Stimulated activated naive B cell treated with anti-CD40 and anti-IgM and Interleukin-4, amounts not matched to agents 10 μg/mL and 1 μg/mL and 100 μg/mL, for 72 hours (primary cell): Measurements from ENCODE around the gene FHIT.
"Not testable (repeated sequence)": the region's sequence is repeated elsewhere in the genome, so short reads cannot be mapped to it uniquely, and the experiment has no call there.

ENCODE experiments used
- ATAC-seq, 2 donors: fragments of 150-1000 bp; cut with Tn5 transposase; replicated peaks; 2 replicates each; pipeline ENCODE4 v1.10.0; 2021; ENCODE audit warnings: moderate library complexity in 1 of 2
- DNase-seq: peaks from one replicate; pipeline ENCODE4 v3.0.0; 2021
- H3K27ac Mint-ChIP-seq: one replicate; pipeline ENCODE4 v1.8.0; 2022; ENCODE audit warnings: mild to moderate bottlenecking, mixed read lengths
- H3K27me3 Mint-ChIP-seq, 2 donors: one replicate each; pipeline ENCODE4 v1.8.0; 2022; ENCODE audit warnings: mixed read lengths in 2 of 2
- H3K36me3 Mint-ChIP-seq, 2 donors: one replicate each; pipeline ENCODE4 v1.8.0; 2022; ENCODE audit warnings: mixed read lengths in 2 of 2, mild to moderate bottlenecking in 1 of 2
- H3K4me1 Mint-ChIP-seq, 2 donors: one replicate each; pipeline ENCODE4 v1.8.0; 2022; ENCODE audit warnings: mixed read lengths in 2 of 2, mild to moderate bottlenecking in 1 of 2
- H3K4me3 Mint-ChIP-seq, 2 donors: one replicate each; pipeline ENCODE4 v1.8.0; 2022; ENCODE audit warnings: mild to moderate bottlenecking in 2 of 2, mixed read lengths in 2 of 2, moderate library complexity in 1 of 2
- H3K9me3 Mint-ChIP-seq, 2 donors: one replicate each; pipeline ENCODE4 v1.8.0; 2022; ENCODE audit warnings: mixed read lengths in 2 of 2, mild to moderate bottlenecking in 1 of 2

The FHIT gene

GRCh38 chr3:61061092-61061723 lies 190.0 kb downstream of the FHIT start:
- Mint-ChIP-seq H3K36me3 (peaks cover 0 to 3% of the 10 kb centered on the region in 2 donors), H3K27ac (no peak overlapping the region), H3K4me3 (no peak overlapping the region), H3K27me3 (no peaks in the 10 kb centered on the region), H3K9me3 (no peaks in the 10 kb centered on the region), H3K4me1 (peaks cover 0 to 3% of the 10 kb centered on the region in 2 donors)
- no peak for ATAC-seq
- no peak for DNase-seq

GRCh38 chr3:61060411-61060861 lies 190.8 kb downstream of the FHIT start:
- H3K27me3 Mint-ChIP-seq: no peaks in the 10 kb centered on the region
- ATAC-seq (no peak), DNase-seq (no peak)
- no peaks in the 10 kb centered on the region for H3K9me3 Mint-ChIP-seq
- H3K4me3 Mint-ChIP-seq: no peak overlapping the region
- H3K4me1 Mint-ChIP-seq: peaks cover 0 to 3% of the 10 kb centered on the region in 2 donors
- H3K27ac Mint-ChIP-seq: no peak overlapping the region
- H3K36me3 Mint-ChIP-seq: peaks cover 0 to 3% of the 10 kb centered on the region in 2 donors

GRCh38 chr3:61058836-61059235 lies 192.4 kb downstream of the FHIT start:
- DNase-seq: no peak
- Mint-ChIP-seq H3K4me1 (peaks cover 0 to 3% of the 10 kb centered on the region in 2 donors), H3K9me3 (no peaks in the 10 kb centered on the region), H3K4me3 (no peak overlapping the region), H3K27me3 (no peaks in the 10 kb centered on the region), H3K36me3 (peaks cover 0 to 3% of the 10 kb centered on the region in 2 donors), H3K27ac (no peak overlapping the region)
- no peak for ATAC-seq

GRCh38 chr3:61057464-61057863 lies 193.8 kb downstream of the FHIT start:
- DNase-seq (no peak), ATAC-seq (no peak)
- H3K36me3 Mint-ChIP-seq: no peaks in the 10 kb centered on the region
- no peaks in the 10 kb centered on the region for H3K9me3 Mint-ChIP-seq
- H3K4me3 Mint-ChIP-seq: no peak overlapping the region
- H3K27me3 Mint-ChIP-seq: no peaks in the 10 kb centered on the region
- H3K27ac Mint-ChIP-seq: no peak overlapping the region
- peaks cover 0 to 3% of the 10 kb centered on the region in 2 donors for H3K4me1 Mint-ChIP-seq

GRCh38 chr3:61055447-61055846 lies 195.8 kb downstream of the FHIT start:
- DNase-seq (no peak), ATAC-seq (no peak)
- Mint-ChIP-seq H3K27me3 (no peaks in the 10 kb centered on the region), H3K36me3 (no peaks in the 10 kb centered on the region), H3K4me1 (peaks cover 0 to 3% of the 10 kb centered on the region in 2 donors), H3K9me3 (no peaks in the 10 kb centered on the region), H3K27ac (no peak overlapping the region), H3K4me3 (no peak overlapping the region)

- Mint-ChIP-seq H3K27ac (no peak overlapping the region), H3K4me1 (peaks cover 0 to 3% of the 10 kb centered on the region in 2 donors), H3K4me3 (no peak overlapping the region), H3K9me3 (no peaks in the 10 kb centered on the region), H3K27me3 (no peaks in the 10 kb centered on the region), H3K36me3 (no peaks in the 10 kb centered on the region)
- ATAC-seq (no peak), DNase-seq (no peak)
These were observed 197.3 kb downstream of the FHIT start for GRCh38 chr3:61053781-61054496.

- ATAC-seq: no peak
These were observed 198.4 kb downstream of the FHIT start for GRCh38 chr3:61052851-61053250.

GRCh38 chr3:61051666-61052065 lies 199.6 kb downstream of the FHIT start:
- DNase-seq: no peak
- no peak for ATAC-seq
- Mint-ChIP-seq H3K27ac (no peak overlapping the region), H3K27me3 (no peaks in the 10 kb centered on the region), H3K4me1 (no peaks in the 10 kb centered on the region), H3K36me3 (no peaks in the 10 kb centered on the region), H3K4me3 (no peak overlapping the region), H3K9me3 (peaks cover 0 to 2% of the 10 kb centered on the region in 2 donors)

More at GRCh38 chr3:61052851-61053250, 198.4 kb downstream of the FHIT start:
- H3K27ac Mint-ChIP-seq: no peak overlapping the region
- no peaks in the 10 kb centered on the region for H3K4me1 Mint-ChIP-seq
- H3K4me3 Mint-ChIP-seq: no peak overlapping the region
- no peaks in the 10 kb centered on the region for H3K9me3 Mint-ChIP-seq
- no peaks in the 10 kb centered on the region for H3K36me3 Mint-ChIP-seq
- H3K27me3 Mint-ChIP-seq: no peaks in the 10 kb centered on the region
- DNase-seq: no peak

- DNase-seq, H3K36me3 Mint-ChIP-seq, ATAC-seq, H3K27me3 Mint-ChIP-seq, H3K27ac Mint-ChIP-seq, H3K9me3 Mint-ChIP-seq, H3K4me1 Mint-ChIP-seq, H3K4me3 Mint-ChIP-seq: not testable (repeated sequence)
These were observed 206.1 kb downstream of the FHIT start for GRCh38 chr3:61045169-61045568.

GRCh38 chr3:61043156-61043555 lies 208.1 kb downstream of the FHIT start:
- no peak for DNase-seq
- no peak for ATAC-seq
- Mint-ChIP-seq H3K9me3 (peaks cover 0 to 5% of the 10 kb centered on the region in 2 donors), H3K27me3 (no peaks in the 10 kb centered on the region), H3K4me3 (no peak overlapping the region), H3K27ac (no peak overlapping the region), H3K36me3 (peaks cover 5 to 14% of the 10 kb centered on the region in 2 donors), H3K4me1 (no peaks in the 10 kb centered on the region)

- H3K4me1 Mint-ChIP-seq: no peaks in the 10 kb centered on the region
- H3K36me3 Mint-ChIP-seq: peaks cover 3 to 14% of the 10 kb centered on the region in 2 donors
- H3K27ac Mint-ChIP-seq: no peak overlapping the region
- peaks cover 0 to 2% of the 10 kb centered on the region in 2 donors for H3K9me3 Mint-ChIP-seq
- ATAC-seq (no peak), DNase-seq (no peak)
- no peaks in the 10 kb centered on the region for H3K27me3 Mint-ChIP-seq
- no peak overlapping the region for H3K4me3 Mint-ChIP-seq
These were observed 210.6 kb downstream of the FHIT start for GRCh38 chr3:61040618-61041017.

- peaks cover 0 to 12% of the 10 kb centered on the region in 2 donors for H3K36me3 Mint-ChIP-seq
- no peak overlapping the region for H3K4me3 Mint-ChIP-seq
- peaks cover 0 to 4% of the 10 kb centered on the region in 2 donors for H3K9me3 Mint-ChIP-seq
- H3K27ac Mint-ChIP-seq: no peak overlapping the region
- no peak for ATAC-seq
- DNase-seq: no peak
- no peaks in the 10 kb centered on the region for H3K4me1 Mint-ChIP-seq
- no peaks in the 10 kb centered on the region for H3K27me3 Mint-ChIP-seq
These were observed 215.7 kb downstream of the FHIT start for GRCh38 chr3:61035573-61035972.

- Mint-ChIP-seq H3K4me1 (peaks cover 0 to 2% of the 10 kb centered on the region in 2 donors), H3K36me3 (peaks cover 0 to 5% of the 10 kb centered on the region in 2 donors), H3K27me3 (no peaks in the 10 kb centered on the region), H3K4me3 (no peak overlapping the region), H3K9me3 (peaks cover 0 to 4% of the 10 kb centered on the region in 2 donors), H3K27ac (no peak overlapping the region)
- DNase-seq: no peak
- no peak for ATAC-seq
These were observed 218.3 kb downstream of the FHIT start for GRCh38 chr3:61032991-61033390.

GRCh38 chr3:61031503-61031902 lies 219.7 kb downstream of the FHIT start:
- no peak overlapping the region for H3K4me3 Mint-ChIP-seq
- no peak overlapping the region for H3K27ac Mint-ChIP-seq
- H3K4me1 Mint-ChIP-seq: peaks cover 0 to 2% of the 10 kb centered on the region in 2 donors
- H3K27me3 Mint-ChIP-seq: no peaks in the 10 kb centered on the region
- ATAC-seq (no peak), DNase-seq (no peak)
- H3K9me3 Mint-ChIP-seq: peaks cover 0 to 6% of the 10 kb centered on the region in 2 donors
- peaks cover 0 to 5% of the 10 kb centered on the region in 2 donors for H3K36me3 Mint-ChIP-seq

- no peaks in the 10 kb centered on the region for H3K27me3 Mint-ChIP-seq
- H3K4me3 Mint-ChIP-seq: no peak overlapping the region
- ATAC-seq (no peak), DNase-seq (no peak)
- H3K36me3 Mint-ChIP-seq: peaks cover 0 to 5% of the 10 kb centered on the region in 2 donors
- peaks cover 0 to 6% of the 10 kb centered on the region in 2 donors for H3K9me3 Mint-ChIP-seq
- no peak overlapping the region for H3K27ac Mint-ChIP-seq
- H3K4me1 Mint-ChIP-seq: peaks cover 0 to 2% of the 10 kb centered on the region in 2 donors
These were observed 220.7 kb downstream of the FHIT start for GRCh38 chr3:61030469-61031035.
